ENCODE results near the gene LITAF. TPM values are rescaled to one million over a fixed set of nuclear protein-coding genes. Genes with fewer than 3 reads are reported as not detected.
"Not testable (repeated sequence)": the region's sequence is repeated elsewhere in the genome, so short reads cannot be mapped to it uniquely, and the experiment has no call there.

The LITAF gene
- total RNA-seq, 1 experiment from 2014 or later = 111 TPM

DNA sequence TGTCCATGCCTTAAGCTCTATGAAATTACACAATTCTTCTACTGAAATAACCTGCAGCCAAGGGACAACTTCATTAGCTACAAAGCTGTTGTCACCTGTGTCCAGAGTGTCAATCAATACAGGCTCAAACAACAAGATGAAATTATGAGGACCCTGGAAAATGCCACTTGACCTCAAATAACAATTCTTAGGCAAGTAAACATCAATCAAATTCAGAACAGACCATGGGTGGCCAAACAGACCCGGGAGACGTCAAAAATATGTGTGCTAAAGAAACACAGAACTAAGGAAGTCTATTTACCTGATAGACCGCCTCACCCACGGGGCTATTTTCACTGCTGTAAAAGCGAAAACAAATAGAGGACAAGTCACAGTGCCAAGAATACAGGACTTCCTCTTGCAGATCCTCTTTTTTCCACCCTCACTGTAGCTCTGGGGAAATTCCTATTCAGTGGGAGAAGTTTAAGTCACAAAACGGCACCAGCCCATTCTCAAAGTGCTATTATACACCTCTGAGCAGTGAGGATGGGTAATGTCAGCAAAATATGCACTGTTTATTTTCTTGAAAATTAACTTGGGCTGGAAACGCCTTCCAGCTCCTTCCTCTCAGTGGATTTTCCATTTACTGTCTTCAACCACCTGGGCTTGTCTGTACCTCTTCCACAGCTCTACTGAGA is 2.7 kb downstream of the LITAF start:
- in situ Hi-C loops (cut with HindIII; ENCODE audit: low pct_unique_long_range_greater_than_20kb, low sequenced_read_pairs) = no loop called here
- no peak for DNase-seq (ENCODE audit: low read depth)

DNA sequence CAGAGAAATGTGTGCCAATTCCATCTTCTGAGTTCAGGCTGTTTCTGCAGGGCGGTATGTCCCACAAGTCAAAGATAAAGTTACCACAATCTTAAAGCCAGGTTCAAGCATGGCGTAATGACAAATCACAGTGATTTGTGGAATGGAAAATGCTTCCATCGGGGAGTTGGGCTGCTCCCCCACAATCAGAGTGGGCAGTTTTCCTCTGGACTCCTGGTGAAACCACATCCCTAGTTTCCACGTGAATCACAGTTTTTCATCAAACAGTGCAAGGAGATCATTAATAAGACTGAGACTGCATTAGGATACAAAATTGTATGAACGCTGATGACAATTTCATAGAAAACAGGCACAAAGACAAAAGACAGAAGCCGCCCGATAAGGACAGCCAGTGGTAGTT is 3.6 kb downstream of the LITAF start:
- in situ Hi-C loops (cut with HindIII; ENCODE audit: low pct_unique_long_range_greater_than_20kb, low sequenced_read_pairs) = no loop called here
- no peak for DNase-seq (ENCODE audit: low read depth)

DNA sequence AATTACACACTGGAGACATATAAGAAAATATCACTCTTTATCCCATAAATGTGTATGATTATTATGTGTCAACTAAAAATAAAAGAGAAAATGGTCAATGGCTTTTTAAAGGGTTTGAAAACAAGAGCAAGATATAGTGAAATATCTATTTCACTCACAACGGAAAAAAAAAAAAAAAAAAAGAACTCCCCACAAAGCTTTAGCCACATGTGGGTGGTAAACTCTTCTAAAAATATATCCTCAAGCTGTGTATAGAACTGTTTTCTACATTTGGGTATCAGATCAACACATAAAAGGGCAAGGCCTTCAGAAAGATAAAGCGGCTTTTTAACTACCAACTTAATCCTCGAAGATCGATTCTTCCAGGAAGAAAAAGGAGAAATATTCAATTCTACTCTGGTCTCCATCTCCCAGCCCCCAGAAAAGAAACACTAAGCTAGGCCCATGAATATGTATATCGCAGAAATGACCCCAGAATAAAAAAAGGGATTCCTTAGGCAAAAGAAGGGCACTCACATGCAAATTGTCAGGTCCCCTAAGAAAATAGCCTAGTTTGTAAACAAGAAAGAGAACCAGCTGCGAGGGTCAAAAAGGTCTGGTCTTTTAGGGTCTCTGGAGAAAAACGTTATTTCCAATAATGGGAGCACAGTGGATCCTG is 4.4 kb downstream of the LITAF start:
- DNase-seq (ENCODE audit: low read depth) = no peak
- in situ Hi-C loops (cut with HindIII; ENCODE audit: low pct_unique_long_range_greater_than_20kb, low sequenced_read_pairs) = no loop called here

DNA sequence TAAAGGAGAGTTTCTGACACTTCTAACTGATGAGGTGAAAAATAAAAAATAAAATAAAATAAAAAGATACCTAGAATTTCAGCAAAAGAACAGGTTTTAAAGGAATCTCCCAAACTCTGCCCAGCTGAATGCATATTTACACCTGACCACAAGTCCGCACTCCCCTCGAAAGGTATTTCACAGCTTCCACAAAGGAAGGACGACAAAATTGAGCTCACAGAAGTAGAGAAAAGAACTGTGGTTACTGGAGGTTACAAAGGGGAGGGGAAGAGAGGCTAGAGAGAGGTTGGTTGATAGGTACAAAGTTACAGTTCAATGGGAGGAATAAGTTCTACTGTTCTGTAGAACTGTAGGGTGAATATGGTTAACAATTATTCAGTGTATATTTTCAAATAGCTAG is 5.0 kb downstream of the LITAF start:
- no peak for DNase-seq (ENCODE audit: low read depth)
- in situ Hi-C loops (cut with HindIII; ENCODE audit: low pct_unique_long_range_greater_than_20kb, low sequenced_read_pairs) = no loop called here

DNA sequence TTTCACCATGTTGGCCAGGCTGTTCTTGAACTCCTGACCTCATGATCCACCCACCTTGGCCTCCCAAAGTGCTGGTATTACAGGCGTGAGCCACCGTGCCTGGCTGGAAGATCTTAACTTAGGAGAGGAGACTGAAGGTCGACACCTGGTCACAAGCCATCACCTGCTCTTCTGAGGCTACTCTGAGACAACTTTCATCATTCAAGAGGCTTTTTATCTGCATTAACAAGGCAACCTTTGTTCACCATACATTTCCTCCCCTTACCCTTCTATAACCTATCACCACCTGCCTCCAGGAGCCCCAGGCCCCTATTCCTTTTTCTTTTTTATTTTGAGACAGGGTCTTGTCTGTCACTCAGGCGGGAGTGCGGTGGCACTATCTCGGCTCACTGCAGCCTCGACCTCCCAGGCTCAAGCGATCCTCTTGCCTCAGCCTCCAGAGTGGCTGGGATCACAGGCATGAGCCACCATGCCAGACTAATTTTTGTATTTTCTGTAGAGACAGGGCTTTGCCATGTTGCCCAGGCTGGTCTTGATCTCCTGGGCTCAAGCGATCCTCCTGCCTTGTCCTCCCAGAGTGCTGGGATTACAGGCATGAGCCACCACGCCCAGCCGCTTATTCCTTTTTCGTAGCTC is 6.2 kb downstream of the LITAF start:
- DNase-seq (ENCODE audit: low read depth) = no peak
- in situ Hi-C loops (cut with HindIII; ENCODE audit: low pct_unique_long_range_greater_than_20kb, low sequenced_read_pairs) = no loop called here

DNA sequence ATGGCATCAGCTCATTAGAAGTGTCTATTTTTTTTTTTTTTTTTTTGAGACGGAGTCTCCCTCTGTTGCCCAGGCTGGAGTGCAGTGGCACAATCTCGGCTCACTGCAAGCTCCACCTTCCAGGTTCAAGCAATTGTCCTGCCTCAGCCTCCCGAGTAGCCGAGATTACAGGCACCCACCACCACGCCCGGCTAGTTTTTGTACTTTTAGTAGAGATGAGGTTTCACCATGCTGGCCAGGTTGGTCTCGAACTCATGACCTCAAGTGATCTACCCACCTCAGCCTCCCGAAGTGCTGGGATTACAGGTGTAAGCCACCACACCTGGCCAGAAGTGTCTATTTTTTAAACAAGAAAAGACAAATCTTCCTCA is 9.4 kb downstream of the LITAF start:
- DNase-seq (ENCODE audit: low read depth); in situ Hi-C loops (cut with HindIII; ENCODE audit: low pct_unique_long_range_greater_than_20kb, low sequenced_read_pairs): not testable (repeated sequence)

DNA sequence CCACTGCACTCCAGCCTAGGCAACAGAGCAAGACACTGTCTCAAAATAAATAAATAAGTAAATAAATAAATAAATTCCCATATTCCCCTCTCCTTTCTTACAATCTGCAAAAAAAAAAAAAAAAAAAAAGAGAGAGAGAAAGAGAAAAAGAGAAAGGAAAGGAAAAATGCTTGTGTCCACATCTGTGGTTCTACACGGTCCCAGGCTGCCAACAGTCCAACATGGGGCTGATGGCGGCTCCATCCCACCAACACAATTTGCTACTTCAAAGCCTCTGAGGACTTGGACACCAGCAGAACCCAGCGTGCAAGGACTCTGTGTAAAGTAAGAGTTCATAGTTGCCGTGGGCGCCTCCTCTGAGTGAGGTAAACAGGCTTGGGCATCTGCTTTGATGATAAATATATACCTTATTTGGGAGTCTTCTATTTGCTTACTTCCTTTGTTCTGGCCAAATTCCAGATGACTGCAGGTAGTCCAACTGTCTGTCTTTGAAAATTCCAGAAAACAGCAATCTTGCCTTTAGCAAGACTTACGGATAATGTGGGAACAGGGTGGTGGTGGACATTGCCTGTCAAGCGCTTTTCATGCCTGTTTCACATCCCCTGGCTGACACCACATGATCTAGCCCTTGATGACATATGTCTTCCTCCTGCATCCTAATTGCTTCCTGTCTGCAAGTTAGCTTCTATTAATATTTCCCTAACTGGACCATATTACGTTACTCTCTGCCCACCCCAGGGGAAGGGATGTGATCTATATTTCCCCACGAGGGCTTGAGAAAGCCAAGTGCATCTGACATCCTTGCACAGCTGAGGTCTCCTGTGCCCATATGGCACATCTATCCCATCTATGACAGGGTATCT is 10.1 kb downstream of the LITAF start:
- no peak for DNase-seq (ENCODE audit: low read depth)
- in situ Hi-C loops (cut with HindIII; ENCODE audit: low pct_unique_long_range_greater_than_20kb, low sequenced_read_pairs) = no loop called here

DNA sequence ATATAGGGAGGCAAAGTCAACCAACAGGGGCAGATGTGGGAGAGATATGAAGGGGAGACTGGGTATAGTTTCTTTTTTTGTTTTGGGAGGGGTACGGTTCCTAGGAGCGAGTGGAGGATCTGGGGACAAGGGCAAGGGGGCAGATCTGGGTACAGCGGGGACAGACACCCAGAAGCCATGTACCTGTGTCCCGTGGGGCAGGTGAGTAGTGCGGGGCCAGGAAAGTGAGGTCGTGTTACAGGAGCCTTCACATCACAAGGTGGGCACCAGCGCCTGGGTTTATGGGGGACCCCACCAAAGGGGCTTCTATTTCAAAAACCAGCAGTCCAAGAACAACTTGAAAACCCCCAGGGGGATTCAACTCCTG is 11.5 kb downstream of the LITAF start:
- DNase-seq (ENCODE audit: low read depth) = no peak
- in situ Hi-C loops (cut with HindIII; ENCODE audit: low pct_unique_long_range_greater_than_20kb, low sequenced_read_pairs) = no loop called here

DNA sequence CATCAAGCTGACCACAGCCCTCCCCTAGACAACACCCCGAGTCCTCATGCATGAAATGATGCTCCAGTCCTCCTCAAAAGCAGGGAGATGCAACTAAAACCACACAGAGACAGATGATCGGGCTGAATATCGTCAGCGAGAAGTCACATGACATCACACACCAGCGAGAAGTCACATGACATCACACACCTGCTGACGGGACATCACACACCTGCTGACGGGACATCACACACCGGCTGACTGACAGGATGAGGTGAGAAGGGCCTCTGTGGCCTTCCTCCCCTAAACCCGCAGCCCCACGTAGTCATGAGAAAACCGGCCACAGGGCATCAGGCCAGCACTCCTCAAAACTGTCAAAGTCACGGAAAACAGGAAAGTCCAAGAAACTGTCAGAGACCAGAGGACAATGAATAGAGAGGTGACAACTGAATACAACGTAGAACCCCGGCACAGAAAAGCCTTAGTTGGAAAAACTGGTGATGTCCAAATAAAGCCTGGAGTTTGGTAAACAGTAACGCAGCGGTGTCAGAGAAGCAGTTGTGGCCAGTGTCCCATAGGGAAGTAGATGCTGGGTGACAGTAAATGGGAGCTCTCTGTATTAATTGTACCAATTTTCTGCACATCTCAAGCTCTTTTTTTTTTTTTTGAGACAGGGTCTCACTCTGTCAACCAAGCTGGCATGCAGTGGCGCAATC is 14.3 kb downstream of the LITAF start:
- no peak for DNase-seq (ENCODE audit: low read depth)
- in situ Hi-C loops (cut with HindIII; ENCODE audit: low pct_unique_long_range_greater_than_20kb, low sequenced_read_pairs) = no loop called here

DNA sequence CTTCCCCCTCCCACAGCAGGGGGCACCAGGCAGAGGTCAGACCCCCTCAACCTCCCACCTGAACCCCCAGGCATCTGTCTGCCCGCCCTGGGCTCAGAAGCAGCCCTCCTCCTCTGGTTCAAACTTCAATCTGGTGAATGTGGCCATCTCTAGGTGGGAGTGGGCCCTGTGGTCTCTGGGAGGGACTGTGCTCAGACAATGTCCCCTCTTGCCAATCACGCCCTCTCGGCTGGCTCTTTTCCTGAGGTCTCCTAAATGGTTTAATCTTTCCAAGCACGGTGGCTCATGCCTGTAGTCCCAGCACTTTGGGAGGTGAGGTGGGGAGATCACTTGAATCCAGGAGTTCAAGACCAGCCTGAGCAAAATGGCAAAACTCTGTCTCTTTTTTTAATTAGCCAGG is 15.2 kb downstream of the LITAF start:
- in situ Hi-C loops (cut with HindIII; ENCODE audit: low pct_unique_long_range_greater_than_20kb, low sequenced_read_pairs) = no loop called here
- no peak for DNase-seq (ENCODE audit: low read depth)

DNA sequence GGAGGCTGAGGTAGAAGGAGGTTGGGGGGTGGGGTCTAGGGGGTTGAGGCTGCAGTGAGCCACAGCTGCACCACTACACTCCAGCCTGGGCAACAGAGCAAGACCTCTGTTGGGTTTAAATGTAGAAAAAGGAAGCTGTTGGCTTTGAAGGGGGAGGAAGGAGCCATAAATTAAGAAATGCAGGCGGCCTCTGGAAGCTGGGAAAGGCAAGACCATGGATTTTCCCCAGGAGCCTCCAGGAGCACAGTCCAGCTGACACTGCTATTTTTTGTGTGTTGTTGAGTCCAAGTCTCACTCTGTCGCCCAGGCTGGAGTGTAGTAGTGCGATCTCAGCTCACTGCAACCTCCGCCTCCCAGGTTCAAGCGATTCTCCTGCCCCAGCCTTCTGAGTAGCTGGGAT is 15.9 kb downstream of the LITAF start:
- no peak for DNase-seq (ENCODE audit: low read depth)
- in situ Hi-C loops (cut with HindIII; ENCODE audit: low pct_unique_long_range_greater_than_20kb, low sequenced_read_pairs) = no loop called here

DNA sequence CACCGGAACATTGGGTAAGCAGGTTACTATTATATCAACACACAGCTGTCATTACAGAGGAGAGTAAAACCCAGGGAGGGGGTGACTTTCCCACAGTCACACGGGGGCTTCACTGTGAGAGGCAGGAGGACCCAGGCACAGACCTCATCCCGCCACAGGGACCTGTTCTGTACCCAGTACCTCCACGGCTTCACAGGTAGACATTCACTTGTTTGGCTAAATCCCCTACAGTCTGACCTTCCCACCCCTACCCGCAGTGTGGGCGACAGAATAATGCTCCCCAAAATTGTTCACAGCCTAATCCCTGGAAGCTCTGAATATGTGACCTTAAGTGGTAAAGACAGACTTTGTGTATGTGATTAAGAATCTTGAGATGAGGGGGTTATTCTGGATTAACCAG is 16.5 kb downstream of the LITAF start:
- no peak for DNase-seq (ENCODE audit: low read depth)
- in situ Hi-C loops (cut with HindIII; ENCODE audit: low pct_unique_long_range_greater_than_20kb, low sequenced_read_pairs) = no loop called here

DNA sequence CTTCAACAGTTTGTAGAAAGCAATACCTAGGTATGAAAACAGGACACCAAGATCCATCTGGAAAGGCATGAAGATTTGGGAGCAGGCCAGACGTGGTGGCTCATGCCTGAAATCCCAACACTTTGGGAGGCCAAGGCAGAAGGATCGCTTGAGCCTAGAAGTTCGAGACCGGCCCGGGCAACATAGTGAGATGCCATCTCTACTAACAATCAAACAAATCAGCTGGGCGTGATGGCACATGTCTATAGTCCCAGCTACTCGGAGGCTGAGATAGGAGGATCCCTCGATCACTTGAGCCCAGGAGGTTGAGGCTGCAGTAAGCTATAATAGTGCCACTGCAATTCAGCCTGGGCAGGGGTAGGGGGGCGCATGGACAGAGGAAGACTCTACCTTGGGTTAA is 20.3 kb downstream of the LITAF start:
- DNase-seq (ENCODE audit: low read depth) = no peak
- in situ Hi-C loops (cut with HindIII; ENCODE audit: low pct_unique_long_range_greater_than_20kb, low sequenced_read_pairs) = no loop called here

DNA sequence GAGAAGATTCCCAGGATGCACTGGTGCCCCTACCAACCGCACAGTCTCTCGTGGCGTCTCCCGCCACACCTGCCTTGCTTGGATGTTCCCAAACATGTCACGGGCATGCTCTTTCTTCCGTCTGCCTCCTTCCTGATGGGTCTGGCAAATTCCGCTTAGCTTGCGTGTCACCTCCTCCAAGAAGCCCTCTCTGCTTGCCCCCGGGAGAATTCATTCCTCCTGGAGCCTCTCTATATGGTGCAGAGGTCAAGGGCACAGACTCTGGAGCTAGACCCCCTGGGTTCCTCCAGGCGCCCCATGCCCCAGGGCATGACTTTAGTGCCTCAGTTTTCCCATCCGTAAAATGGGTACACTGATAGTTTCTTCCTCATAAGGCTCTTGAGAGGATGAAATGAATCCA is 21.1 kb downstream of the LITAF start:
- DNase-seq (ENCODE audit: low read depth) = no peak
- in situ Hi-C loops (cut with HindIII; ENCODE audit: low pct_unique_long_range_greater_than_20kb, low sequenced_read_pairs) = no loop called here

DNA sequence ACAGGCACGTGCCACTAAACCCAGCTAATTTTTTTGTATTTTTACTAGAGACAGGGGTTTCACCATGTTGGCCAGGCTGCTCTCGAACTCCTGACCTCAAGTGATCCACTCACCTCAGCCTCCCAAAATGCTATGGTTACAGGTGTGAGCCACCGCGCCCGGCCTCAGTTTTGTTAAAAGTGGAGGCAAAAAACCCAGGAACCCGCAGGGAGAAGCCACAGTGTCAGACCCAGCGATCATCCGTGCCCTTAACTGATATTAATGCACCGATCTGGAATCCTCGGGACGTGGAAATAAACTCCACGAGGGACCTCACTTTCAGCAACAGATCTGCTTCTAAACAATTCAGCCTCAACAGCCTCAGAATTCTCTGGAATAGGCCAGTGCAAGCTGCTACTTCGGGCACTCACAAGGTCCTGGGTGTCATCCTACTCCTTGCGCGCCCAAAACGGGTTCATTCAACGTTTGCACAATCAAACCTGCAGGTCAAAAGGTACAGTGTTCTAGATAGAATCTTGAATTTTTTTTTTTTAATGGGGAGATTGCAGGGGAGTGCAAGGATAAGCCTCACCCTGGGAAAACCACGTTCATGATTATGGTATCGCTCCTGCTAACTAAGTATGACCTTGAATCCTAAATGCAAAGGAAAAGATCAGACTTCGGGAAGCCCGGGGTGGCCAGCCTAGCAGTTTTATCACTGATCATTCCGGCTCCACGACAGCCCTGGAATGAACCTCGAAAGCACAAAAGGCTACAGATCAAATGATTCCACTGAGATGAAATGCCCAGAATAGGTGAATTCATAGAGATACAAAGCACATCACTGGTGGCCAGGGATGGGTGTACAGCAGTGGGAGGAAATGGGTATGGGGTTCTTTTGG is 22.4 kb downstream of the LITAF start:
- no peak for DNase-seq (ENCODE audit: low read depth)
- in situ Hi-C loops (cut with HindIII; ENCODE audit: low pct_unique_long_range_greater_than_20kb, low sequenced_read_pairs) = no loop called here

DNA sequence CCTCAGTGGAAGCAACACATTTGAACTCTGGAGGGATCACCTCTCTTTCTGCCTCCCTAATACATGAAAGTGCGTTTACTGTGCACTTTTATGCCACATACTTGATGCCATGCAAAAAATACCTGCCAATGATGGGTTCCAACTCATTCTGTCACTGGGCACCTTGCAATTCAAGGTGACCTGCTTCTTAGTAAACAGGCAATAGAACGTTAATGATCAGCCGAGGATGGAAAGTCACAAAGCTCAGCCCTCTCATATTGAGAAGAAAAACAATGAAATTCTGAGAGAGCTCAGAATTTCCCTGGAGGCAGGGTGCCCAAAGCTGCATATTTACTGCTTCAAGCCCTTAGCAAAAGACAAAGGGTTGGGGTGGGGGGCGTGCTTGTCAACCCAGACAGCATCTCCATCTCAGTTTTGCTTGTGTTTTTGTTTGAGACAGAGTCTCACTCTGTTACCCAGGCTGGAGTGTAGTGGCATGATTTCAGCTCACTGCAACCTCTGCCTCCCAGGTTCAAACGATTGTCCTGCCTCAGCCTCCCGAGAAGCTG is 23.2 kb downstream of the LITAF start:
- DNase-seq (ENCODE audit: low read depth) = no peak
- in situ Hi-C loops (cut with HindIII; ENCODE audit: low pct_unique_long_range_greater_than_20kb, low sequenced_read_pairs) = no loop called here

DNA sequence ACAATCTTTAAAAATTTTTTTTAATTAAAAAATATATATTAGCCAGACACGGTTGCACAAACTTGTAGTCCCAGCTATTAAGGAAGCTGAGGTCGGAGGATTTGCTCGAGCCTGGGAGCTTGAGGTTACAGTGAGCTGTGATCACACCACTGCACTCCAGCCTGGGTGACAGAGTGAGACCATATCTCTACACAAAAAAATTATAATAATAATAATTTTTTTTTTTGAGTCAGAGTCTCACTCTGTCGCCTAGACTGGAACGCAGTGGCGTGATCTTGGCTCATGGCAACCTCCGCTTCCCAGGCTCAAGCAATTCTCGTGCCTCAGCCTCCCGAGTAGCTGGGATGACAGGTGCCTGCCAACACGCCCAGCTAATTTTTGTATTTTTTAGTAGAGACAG is 23.8 kb downstream of the LITAF start:
- in situ Hi-C loops (cut with HindIII; ENCODE audit: low pct_unique_long_range_greater_than_20kb, low sequenced_read_pairs) = no loop called here
- DNase-seq (ENCODE audit: low read depth) = no peak

Measured in Caki2 (cell line).